Loucy (cell line): ENCODE measurements around the gene HS6ST1.

Source experiments
- H2AFZ ChIP-seq: fragments of 200-600 bp; sonication (generic); 2 replicates; pipeline ENCODE4 v1.6.0; 2016; ENCODE audit warnings: antibody characterized with exemption, mild to moderate bottlenecking, low read length, moderate library complexity
- H3F3A ChIP-seq: fragments of 200-600 bp; 2 replicates; pipeline ENCODE4 v1.6.0; 2016; ENCODE audit warnings: antibody characterized with exemption, low read depth, mild to moderate bottlenecking
- H3K27me3 ChIP-seq: fragments of 200-600 bp; sonication (generic); 2 replicates; pipeline ENCODE4 v1.6.1; 2014; ENCODE audit warnings: low read length, mild to moderate bottlenecking; ENCODE audit not compliant: insufficient read depth, poor library complexity, severe bottlenecking
- H3K36me3 ChIP-seq: fragments of 200-600 bp; sonication (generic); 2 replicates; pipeline ENCODE4 v1.6.1; 2016; ENCODE audit warnings: low read length; ENCODE audit not compliant: insufficient read depth
- H3K4me1 ChIP-seq: fragments of 200-600 bp; sonication (generic); 2 replicates; pipeline ENCODE4 v1.5.1; 2014; ENCODE audit warnings: low read length, mild to moderate bottlenecking; ENCODE audit not compliant: insufficient read depth, poor library complexity, severe bottlenecking
- H3K4me2 ChIP-seq: fragments of 200-600 bp; sonication (generic); 2 replicates; pipeline ENCODE4 v1.6.0; 2014; ENCODE audit warnings: antibody characterized with exemption, low read length, low read depth, mild to moderate bottlenecking; ENCODE audit not compliant: poor library complexity, severe bottlenecking
- H3K4me3 ChIP-seq: fragments of 200-600 bp; sonication (generic); 2 replicates; pipeline ENCODE4 v1.5.1; 2014; ENCODE audit warnings: low read length, mild to moderate bottlenecking, mixed read lengths; ENCODE audit not compliant: poor library complexity, severe bottlenecking
- H3K79me2 ChIP-seq: fragments of 200-600 bp; sonication (generic); 2 replicates; pipeline ENCODE4 v1.6.1; 2014; ENCODE audit warnings: low read length; ENCODE audit not compliant: insufficient read depth
- H3K9ac ChIP-seq: fragments of 200-600 bp; sonication (generic); 2 replicates; pipeline ENCODE4 v1.6.0; 2014; ENCODE audit warnings: mild to moderate bottlenecking, low read depth, low read length, moderate library complexity; ENCODE audit not compliant: poor library complexity, severe bottlenecking
- H3K9me2 ChIP-seq: fragments of 200-600 bp; sonication (generic); replicated peaks from 2 replicates; pipeline ENCODE4 v1.6.1; 2016; ENCODE audit warnings: low read depth, low read length, mixed read lengths
- H3K9me3 ChIP-seq: fragments of 200-600 bp; sonication (generic); 2 replicates; pipeline ENCODE4 v1.6.1; 2014; ENCODE audit warnings: mild to moderate bottlenecking, antibody characterized with exemption, low read length, low read depth; ENCODE audit not compliant: insufficient read depth
- H4K20me1 ChIP-seq: fragments of 200-600 bp; sonication (generic); 2 replicates; pipeline ENCODE4 v1.6.0; 2014; ENCODE audit warnings: antibody characterized with exemption, low read length, mild to moderate bottlenecking; ENCODE audit not compliant: insufficient read depth, poor library complexity, severe bottlenecking
- EZH2phosphoT487 ChIP-seq: fragments of 200-600 bp; IDR thresholded peaks from 2 replicates; pipeline ENCODE4 v1.6.1; 2018; ENCODE audit warnings: antibody characterized with exemption, mild to moderate bottlenecking, moderate library complexity, borderline replicate concordance
- TF ChIP-seq, protein P1 (sequence below): fragments of 200-600 bp; sonication (generic); conservative IDR thresholded peaks from 2 replicates; pipeline ENCODE4 v1.5.1; 2014; ENCODE audit warnings: mild to moderate bottlenecking, antibody characterized with exemption, low read length

Gene HS6ST1

DNA sequence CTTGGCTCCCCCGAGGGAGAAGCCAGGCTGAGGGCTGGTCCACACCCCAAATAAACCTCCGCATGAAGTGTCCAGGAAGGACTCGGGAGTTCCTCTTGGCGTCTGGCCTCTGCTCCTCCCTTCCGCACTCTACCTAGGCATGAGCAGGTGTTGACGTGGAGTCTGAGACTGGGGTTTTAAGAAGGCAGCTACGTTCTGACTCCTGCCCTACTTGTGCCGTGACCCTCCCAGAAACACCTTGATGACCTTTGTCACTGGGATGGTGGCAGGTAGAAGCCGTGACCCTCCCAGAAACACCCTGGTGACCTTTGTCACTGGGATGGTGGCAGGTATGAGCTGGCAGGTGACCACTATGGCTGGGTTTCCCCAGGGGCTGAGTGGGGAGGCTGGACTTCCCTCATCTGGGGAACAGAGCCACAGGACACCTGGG is 54.8 kb downstream of the HS6ST1 start:
- H2AFZ ChIP-seq, result no peak overlapping the region
- H3K9me3 ChIP-seq, result no peaks in the 10 kb centered on the region
- peaks cover 29% of the 10 kb centered on the region for H4K20me1 ChIP-seq
- no peak overlapping the region for H3K9ac ChIP-seq
- no peaks in the 10 kb centered on the region for H3K4me1 ChIP-seq
- H3K27me3 ChIP-seq, result no peaks in the 10 kb centered on the region
- TF ChIP-seq EZH2phosphoT487, result no peak
- TF ChIP-seq, protein P1, sequence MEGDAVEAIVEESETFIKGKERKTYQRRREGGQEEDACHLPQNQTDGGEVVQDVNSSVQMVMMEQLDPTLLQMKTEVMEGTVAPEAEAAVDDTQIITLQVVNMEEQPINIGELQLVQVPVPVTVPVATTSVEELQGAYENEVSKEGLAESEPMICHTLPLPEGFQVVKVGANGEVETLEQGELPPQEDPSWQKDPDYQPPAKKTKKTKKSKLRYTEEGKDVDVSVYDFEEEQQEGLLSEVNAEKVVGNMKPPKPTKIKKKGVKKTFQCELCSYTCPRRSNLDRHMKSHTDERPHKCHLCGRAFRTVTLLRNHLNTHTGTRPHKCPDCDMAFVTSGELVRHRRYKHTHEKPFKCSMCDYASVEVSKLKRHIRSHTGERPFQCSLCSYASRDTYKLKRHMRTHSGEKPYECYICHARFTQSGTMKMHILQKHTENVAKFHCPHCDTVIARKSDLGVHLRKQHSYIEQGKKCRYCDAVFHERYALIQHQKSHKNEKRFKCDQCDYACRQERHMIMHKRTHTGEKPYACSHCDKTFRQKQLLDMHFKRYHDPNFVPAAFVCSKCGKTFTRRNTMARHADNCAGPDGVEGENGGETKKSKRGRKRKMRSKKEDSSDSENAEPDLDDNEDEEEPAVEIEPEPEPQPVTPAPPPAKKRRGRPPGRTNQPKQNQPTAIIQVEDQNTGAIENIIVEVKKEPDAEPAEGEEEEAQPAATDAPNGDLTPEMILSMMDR, result no peak
- no peaks in the 10 kb centered on the region for H3K9me2 ChIP-seq
- peaks cover 3% of the 10 kb centered on the region; the same call in 1 of the 2 replicates for H3K79me2 ChIP-seq
- H3K36me3 ChIP-seq, result peaks cover 36% of the 10 kb centered on the region; the same call in 1 of the 2 replicates
- peaks cover 4% of the 10 kb centered on the region; the same call in 1 of the 2 replicates for H3F3A ChIP-seq
- H3K4me3 ChIP-seq, result no peak overlapping the region
- no peak overlapping the region for H3K4me2 ChIP-seq

GRCh38 chr2:128262315-128263253 is 56.1 kb downstream of the HS6ST1 start:
- Histone ChIP-seq H3K4me2 (no peak overlapping the region), H3K9me2 (no peaks in the 10 kb centered on the region), H3K79me2 (no peaks in the 10 kb centered on the region), H3K27me3 (no peaks in the 10 kb centered on the region), H3F3A (peaks cover 4% of the 10 kb centered on the region; the same call in 1 of the 2 replicates), H3K4me1 (no peaks in the 10 kb centered on the region), H4K20me1 (peaks cover 20% of the 10 kb centered on the region), H3K36me3 (peaks cover 23% of the 10 kb centered on the region; the same call in 1 of the 2 replicates), H3K4me3 (no peak overlapping the region), H2AFZ (no peak overlapping the region), H3K9ac (no peak overlapping the region), H3K9me3 (no peaks in the 10 kb centered on the region)
- no peak for TF ChIP-seq EZH2phosphoT487
- TF ChIP-seq, protein P1, result no peak

GRCh38 chr2:128261245-128262128 is 57.2 kb downstream of the HS6ST1 start:
- Histone ChIP-seq H3K4me3 (no peak overlapping the region), H3K9me2 (no peaks in the 10 kb centered on the region), H3K9me3 (no peaks in the 10 kb centered on the region), H3K4me2 (no peak overlapping the region), H3K27me3 (no peaks in the 10 kb centered on the region), H3K9ac (no peak overlapping the region), H3K4me1 (no peaks in the 10 kb centered on the region), H2AFZ (no peak overlapping the region), H3F3A (peaks cover 4% of the 10 kb centered on the region; the same call in 1 of the 2 replicates), H4K20me1 (peaks cover 18% of the 10 kb centered on the region), H3K36me3 (peaks cover 18% of the 10 kb centered on the region; the same call in 1 of the 2 replicates), H3K79me2 (no peaks in the 10 kb centered on the region)
- no peak for TF ChIP-seq EZH2phosphoT487
- TF ChIP-seq, protein P1, result no peak
